ENCODE measurements around the gene KCNQ5.

The KCNQ5 gene

GRCh38 chr6:73004231-73004630, 382.4 kb downstream of the KCNQ5 start:
- no peak for DNase-seq (ENCODE audit: low spot score)

DNA sequence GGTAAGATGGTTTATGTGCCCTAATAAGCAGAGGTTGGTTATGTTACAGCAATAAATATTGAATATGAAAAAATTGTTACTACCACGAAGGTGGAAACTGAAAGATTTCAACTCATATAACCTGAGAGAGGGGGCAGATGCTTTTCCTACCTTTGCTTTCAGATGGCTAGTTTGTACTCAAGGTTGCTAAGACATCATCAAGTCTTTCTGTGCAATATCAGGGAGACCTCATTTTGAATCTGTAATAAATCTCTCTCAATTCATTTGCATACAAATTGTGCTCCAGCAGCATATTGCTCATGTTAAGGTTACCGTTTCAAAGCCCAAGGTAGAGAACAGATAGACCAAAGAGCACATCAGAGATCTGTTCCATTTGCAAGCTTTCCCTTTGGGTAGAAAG, 383.0 kb downstream of the KCNQ5 start:
- DNase-seq (ENCODE audit: low spot score), result no peak

DNA sequence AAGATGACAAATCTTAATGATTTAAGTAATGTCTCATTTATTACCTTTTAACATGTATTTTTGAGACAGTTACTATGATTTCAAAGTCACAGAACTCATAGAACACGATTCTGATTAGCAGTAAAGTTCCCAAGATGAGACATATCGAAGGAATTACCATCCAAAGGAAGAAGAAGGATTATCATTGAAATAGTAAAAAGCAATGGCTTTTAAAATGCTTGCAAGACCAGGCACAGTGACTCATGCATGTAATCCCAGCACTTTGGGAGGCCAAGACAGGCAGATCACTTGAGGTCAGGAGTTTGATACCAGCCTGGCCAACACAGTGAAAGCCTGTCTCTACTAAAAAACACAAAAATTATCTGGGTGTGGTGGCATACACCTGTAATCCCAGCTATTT, 384.3 kb downstream of the KCNQ5 start:
- DNase-seq (ENCODE audit: low spot score), result no peak

DNA sequence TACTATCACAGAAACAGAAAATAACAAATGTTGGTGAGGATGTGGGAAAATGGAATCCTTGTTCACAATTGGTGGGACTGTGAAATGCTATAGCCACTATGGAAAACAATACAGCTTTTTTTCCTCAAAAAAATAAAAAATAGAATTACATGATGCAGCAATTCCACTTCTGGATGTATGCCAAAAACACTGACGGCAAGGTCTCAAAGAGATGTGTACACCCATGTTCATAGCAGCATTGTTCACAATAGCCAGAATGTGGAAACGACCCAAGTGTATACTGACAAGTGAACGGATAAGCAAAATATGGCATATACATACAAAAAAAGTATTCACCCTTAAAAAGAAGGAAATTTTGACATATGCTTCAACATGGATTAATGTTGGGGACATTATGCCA, 390.1 kb downstream of the KCNQ5 start:
- DNase-seq (ENCODE audit: low spot score), result no peak

DNA sequence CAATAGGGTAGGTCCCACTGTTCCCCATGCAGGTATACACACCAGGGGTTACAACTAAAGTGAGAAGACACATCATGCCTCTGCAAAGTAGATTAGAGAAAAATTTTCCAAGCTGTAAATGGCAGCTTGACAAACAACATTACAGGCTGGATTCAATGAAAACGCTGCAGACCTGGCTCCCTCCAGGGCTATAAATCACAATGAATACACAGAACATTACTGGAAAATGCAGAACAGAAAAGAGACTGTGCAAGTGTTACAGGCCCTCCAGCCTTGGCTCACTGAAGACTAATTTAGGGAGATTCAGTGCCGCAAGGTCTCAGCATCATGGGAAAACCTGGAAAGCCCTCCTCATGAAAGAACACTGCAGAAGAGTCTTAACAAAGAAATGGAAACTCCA, 395.6 kb downstream of the KCNQ5 start:
- DNase-seq (ENCODE audit: low spot score), result no peak

DNA sequence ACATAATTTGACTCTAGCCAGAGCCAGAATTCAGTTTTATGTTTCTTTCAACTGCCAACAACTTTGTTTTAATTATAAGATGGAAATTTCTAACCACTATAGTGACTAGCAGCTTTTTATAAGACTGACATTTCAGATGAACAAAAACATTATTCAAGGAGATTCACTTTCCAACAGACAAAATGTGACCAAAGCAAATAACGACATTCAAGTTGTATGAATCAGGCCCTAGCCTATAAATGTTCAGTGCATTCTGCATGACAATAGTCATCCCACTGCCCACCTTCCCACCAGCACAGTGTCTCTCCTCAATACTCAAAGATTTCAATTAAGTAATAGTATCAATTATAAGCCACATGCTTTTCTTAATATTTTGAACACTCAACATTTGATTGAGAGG, 402.7 kb downstream of the KCNQ5 start:
- no peak for DNase-seq (ENCODE audit: low spot score)

GRCh38 chr6:73027691-73028090, 405.8 kb downstream of the KCNQ5 start:
- no peak for DNase-seq (ENCODE audit: low spot score)

GRCh38 chr6:73028124-73028766, 406.4 kb downstream of the KCNQ5 start:
- no peak for DNase-seq (ENCODE audit: low spot score)

DNA sequence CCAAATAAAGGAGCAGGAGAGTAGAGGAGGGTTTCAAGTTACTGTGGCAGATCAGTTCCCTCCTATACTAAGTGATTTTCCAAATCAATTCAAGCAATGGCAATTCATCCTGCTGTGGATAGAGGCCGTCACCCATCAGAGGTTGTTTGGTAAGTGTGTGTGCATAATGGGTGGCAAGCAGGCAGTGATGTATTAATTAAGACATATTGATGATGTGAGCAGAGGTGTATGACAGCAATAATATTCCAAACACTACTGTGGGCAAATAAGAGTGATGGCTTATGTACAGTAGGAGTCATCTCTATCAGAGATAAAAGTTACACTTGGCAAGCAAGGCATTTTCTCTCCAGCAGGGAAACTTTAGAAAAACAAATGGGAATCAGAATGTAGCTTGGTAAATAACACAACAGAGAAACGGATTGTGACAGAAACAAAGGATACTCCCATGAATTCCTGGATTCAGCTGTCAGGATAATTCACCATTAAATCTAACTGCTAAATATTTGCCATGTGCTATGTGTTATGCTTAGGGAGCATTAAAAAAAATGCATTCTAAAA, 407.1 kb downstream of the KCNQ5 start:
- DNase-seq (ENCODE audit: low spot score), result no peak

- DNase-seq (ENCODE audit: low spot score), result no peak
Observed at GRCh38 chr6:73030257-73030656, 408.4 kb downstream of the KCNQ5 start.

DNA sequence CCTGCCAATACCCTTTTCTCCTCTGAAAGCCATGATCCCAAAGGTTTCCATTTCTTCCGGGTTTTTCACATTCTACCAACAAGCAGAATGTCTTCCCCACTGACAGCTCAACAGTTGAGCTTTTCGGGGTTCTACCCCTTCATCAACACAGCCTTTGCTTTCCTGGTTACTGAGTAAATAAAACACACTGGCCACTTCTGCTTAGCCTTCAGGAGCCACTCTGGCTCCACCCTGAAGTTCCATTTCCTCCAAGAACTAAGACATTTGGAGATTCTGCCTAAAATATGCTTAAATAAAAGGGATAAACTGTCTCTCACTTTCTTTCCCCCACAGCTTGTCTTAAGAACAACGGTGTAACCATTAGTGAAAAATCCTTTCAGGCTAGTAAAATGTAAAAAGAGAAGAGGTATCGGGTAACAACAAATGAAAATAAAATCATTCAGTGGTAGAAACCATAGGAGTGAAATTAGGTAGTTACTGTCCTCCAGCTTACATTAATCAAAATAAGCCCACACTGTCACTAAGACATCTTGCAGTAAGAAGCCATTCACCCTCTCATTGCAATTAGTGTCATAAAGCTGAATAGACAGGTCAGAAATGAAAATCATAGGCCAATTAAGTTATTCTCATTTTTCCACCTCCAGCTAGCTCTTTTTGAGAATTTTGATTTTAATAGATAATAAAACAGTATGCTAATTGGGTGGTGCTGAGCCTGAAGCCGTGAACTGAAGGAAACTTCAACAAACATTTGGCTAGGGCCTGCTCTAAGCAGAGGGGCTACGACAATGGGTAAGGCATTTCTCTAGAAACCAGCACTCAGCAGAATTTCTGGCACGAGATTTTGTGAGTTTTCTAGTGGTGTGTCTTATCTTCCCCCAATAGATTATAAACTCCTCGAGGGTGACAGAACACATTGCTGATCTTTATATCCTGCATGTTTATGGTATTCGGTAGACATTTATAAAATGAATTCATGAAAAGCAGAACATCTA, 409.2 kb downstream of the KCNQ5 start:
- no peak for DNase-seq (ENCODE audit: low spot score)

DNA sequence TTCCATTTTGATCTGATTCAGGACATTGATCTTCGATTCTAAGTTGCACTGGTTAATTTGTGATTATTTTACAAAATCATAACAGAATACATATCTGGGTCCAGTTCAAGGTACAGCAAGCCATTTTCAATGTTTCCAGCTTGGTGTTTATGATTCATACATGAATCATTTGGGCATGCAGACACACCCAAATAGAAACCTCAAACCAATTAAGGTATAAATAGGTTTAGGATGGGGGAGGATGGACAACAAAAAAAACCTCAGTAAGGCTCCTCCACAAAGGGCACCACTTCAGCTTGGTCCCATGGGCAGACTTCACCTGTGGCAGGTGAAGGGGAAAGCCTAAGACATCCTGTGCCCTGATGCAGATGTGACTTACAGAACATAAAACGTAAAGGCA, 410.7 kb downstream of the KCNQ5 start:
- no peak for DNase-seq (ENCODE audit: low spot score)

DNA sequence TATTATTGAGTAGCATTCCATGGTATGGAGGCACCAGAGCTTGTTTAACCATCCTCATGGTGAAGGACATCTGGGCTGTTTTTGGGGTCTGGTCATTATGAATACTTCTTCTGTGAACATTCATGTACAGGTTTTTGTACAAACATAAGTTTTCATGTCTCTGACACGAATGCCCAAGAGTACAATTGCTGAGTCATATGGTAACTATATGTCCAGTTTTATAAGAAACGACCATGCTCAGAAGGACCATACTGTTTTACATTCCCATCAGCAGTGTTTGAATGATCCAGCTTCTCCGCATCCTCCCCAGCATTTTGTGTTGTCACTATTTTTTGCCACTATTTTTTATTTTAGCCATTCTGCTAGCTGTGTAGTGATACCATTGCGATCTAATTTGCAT, 414.8 kb downstream of the KCNQ5 start:
- no peak for DNase-seq (ENCODE audit: low spot score)

DNA sequence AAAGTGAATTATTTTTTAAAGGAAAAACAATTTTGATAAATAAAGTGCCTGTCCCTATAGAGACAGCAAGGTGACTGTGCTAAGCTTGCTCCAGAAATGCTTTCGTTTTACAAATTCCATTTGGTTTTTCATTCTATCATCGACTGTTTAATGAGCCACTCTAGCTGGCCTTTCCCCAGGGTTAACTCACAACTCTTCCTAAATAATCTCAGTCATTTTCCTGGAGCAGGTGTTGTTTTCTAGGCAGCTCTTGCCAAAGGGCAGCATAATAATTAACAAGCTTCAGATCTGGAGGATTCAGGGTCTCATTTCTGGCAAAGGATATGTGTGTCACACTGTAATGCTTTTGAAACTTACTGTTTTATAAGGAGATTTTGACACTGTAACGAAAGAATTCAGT, 419.2 kb downstream of the KCNQ5 start:
- DNase-seq (ENCODE audit: low spot score), result no peak

- DNase-seq (ENCODE audit: low spot score), result no peak
Observed at GRCh38 chr6:73042892-73043291, 421.0 kb downstream of the KCNQ5 start.

GRCh38 chr6:73043446-73043845, 421.6 kb downstream of the KCNQ5 start:
- DNase-seq (ENCODE audit: low spot score), result no peak

GRCh38 chr6:73045609-73046008, 423.7 kb downstream of the KCNQ5 start:
- no peak for DNase-seq (ENCODE audit: low spot score)

GRCh38 chr6:73047801-73048200, 425.9 kb downstream of the KCNQ5 start:
- no peak for DNase-seq (ENCODE audit: low spot score)

DNA sequence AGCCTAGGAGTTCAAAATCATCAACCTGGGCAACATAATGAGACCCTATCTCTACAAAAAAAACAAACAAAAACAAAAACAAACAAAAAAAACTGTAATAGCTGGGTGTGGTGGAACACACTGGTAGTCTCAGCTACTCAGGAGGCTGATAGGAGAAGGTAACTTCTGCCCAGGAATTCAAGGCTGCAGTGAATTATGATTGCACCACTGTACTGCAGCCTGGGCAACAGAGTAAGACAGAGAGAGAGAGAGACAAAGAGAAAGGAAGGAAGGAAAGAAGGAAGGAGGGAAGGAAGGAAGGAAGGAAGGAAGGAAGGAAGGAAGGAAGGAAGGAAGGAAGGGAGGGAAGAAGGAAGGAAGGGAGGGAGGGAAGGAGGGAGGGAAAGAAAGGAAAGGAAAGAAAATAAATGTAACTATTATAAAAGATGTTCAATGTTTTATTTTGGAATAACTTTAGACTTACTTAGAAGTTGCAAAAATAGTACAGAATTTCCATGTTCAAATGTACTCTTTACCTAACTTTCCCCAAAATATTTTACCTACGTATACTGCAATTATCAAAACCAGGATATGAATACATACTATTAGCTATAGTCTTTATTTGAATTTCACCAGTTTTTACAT, 428.2 kb downstream of the KCNQ5 start:
- no peak for DNase-seq (ENCODE audit: low spot score)

- no peak for DNase-seq (ENCODE audit: low spot score)
Observed at GRCh38 chr6:73050706-73051105, 428.8 kb downstream of the KCNQ5 start.

- no peak for DNase-seq (ENCODE audit: low spot score)
Observed at GRCh38 chr6:73051147-73051546, 429.3 kb downstream of the KCNQ5 start.

- DNase-seq (ENCODE audit: low spot score), result no peak
Observed at GRCh38 chr6:73054958-73055357, 433.1 kb downstream of the KCNQ5 start.

GRCh38 chr6:73058736-73059135, 436.9 kb downstream of the KCNQ5 start:
- DNase-seq (ENCODE audit: low spot score), result no peak
